Measurements from ENCODE around the gene FOXJ2. TPM values are rescaled to one million over a fixed set of nuclear protein-coding genes. Genes with fewer than 3 reads are reported as not detected.
"Not testable (repeated sequence)": the region's sequence is repeated elsewhere in the genome, so short reads cannot be mapped to it uniquely, and the experiment has no call there.

The FOXJ2 gene
- total RNA-seq, 4 donors from 2014 or later: 7.4 to 37.7 (median 10.8) TPM

GRCh38 chr12:8088574-8088973 is 56.1 kb downstream of the FOXJ2 start:
- no peak for DNase-seq
- H3K9me3 ChIP-seq: no peaks in the 10 kb centered on the region
- H3K4me1 ChIP-seq: no peaks in the 10 kb centered on the region
- H3K4me3 ChIP-seq: no peak overlapping the region
- no peak overlapping the region for H3K27ac ChIP-seq
- no peaks in the 10 kb centered on the region for H3K36me3 ChIP-seq
- TF ChIP-seq CTCF (IDR thresholded peaks at IDR 0.05) (no peak), POLR2A (IDR thresholded peaks at IDR 0.05) (no peak)
- no peaks in the 10 kb centered on the region for H3K27me3 ChIP-seq
- intact Hi-C loops (cut with DNase I; ENCODE audit: low total_unique reads): no loop called here

GRCh38 chr12:8089277-8089676 is 56.8 kb downstream of the FOXJ2 start:
- H3K9me3 ChIP-seq; H3K36me3 ChIP-seq; H3K27ac ChIP-seq; intact Hi-C loops (cut with DNase I; ENCODE audit: low total_unique reads); H3K27me3 ChIP-seq; H3K4me3 ChIP-seq; H3K4me1 ChIP-seq; DNase-seq: not testable (repeated sequence)

DNA sequence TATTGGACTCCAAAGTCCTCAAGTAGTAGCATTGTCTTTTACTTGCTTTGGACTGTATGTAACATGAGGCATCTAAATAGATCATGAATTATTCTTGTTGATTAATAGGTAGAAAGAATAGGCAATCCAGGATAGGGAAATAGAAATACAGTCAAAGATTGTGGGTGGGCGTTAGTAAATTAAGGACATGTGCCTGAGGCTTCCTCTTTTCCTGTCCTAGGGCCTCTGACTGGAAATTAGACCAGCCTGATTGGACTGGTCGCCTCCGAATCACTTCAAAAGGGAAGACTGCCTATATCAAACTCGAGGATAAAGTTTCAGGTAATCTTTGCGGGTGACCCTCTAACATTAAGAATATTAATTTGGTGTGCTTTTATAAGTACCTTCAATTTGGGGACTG is 57.2 kb downstream of the FOXJ2 start:
- DNase-seq: no peak
- Histone ChIP-seq H3K36me3 (no peaks in the 10 kb centered on the region), H3K4me3 (no peak overlapping the region), H3K27ac (no peak overlapping the region), H3K9me3 (no peaks in the 10 kb centered on the region), H3K4me1 (no peaks in the 10 kb centered on the region), H3K27me3 (no peaks in the 10 kb centered on the region)
- TF ChIP-seq CTCF (IDR thresholded peaks at IDR 0.05): no peak
- TF ChIP-seq POLR2A (IDR thresholded peaks at IDR 0.05): no peak
- intact Hi-C loops (cut with DNase I; ENCODE audit: low total_unique reads): no loop called here

GRCh38 chr12:8093291-8093690 is 60.8 kb downstream of the FOXJ2 start:
- Histone ChIP-seq H3K4me3 (no peak overlapping the region), H3K9me3 (no peaks in the 10 kb centered on the region), H3K36me3 (no peaks in the 10 kb centered on the region), H3K4me1 (no peaks in the 10 kb centered on the region), H3K27me3 (no peaks in the 10 kb centered on the region), H3K27ac (no peak overlapping the region)
- no peak for TF ChIP-seq POLR2A (IDR thresholded peaks at IDR 0.05)
- no peak for TF ChIP-seq CTCF (IDR thresholded peaks at IDR 0.05)
- intact Hi-C loops (cut with DNase I; ENCODE audit: low total_unique reads): no loop called here
- no peak for DNase-seq

DNA sequence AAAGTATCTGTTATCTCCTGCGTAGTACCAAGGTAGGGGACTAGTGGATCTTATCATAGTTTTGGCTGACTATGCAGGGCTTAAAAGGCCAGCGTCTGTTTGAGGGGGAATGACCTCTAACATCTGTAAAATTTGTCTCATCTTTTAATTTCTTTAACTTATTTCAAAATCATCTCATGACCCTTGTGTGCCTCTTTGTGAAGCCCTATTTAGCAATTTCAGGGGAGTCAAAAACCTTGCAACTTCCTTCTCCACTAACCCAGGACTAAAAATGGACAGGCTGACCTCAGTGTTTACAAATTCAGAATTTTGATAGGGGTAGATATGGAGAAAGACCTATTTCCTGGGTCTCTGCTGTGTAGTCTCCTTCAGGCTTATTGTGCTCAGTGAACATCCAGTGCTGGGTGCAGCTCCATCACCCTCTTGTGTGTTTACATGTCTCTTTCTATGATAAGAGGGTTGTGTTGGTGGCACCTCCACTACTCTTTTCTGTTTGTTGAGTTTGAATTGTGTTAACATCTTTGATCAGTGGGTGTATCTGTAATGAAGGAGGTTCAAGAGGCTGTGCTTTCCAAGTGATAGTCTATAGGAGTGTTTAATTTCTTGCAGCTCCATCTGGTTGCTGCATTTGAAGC is 63.9 kb downstream of the FOXJ2 start:
- TF ChIP-seq POLR2A (IDR thresholded peaks at IDR 0.05) (no peak), CTCF (IDR thresholded peaks at IDR 0.05) (no peak)

DNA sequence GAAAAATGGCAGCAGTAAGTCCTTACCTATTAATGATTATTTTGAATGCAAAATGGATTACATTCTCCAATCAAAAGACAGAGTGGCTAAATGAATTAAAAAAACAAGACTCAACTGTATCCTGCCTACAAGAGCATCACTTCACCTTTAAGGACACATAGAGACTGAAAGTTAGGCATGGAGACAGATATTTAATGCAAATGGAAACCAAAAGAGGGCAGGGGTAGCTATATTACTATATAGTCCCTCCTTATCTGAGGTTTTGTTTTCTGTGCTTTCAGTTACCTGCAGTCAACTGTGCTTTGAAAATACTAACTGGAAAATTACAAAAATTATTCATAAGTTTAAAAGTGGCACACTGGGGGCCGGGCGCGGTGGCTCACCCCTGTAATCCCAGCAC is 66.7 kb downstream of the FOXJ2 start:
- intact Hi-C loops (cut with DNase I; ENCODE audit: low total_unique reads): no loop called here
- Histone ChIP-seq H3K4me1 (no peaks in the 10 kb centered on the region), H3K27ac (no peak overlapping the region), H3K36me3 (no peaks in the 10 kb centered on the region), H3K27me3 (no peaks in the 10 kb centered on the region), H3K4me3 (no peak overlapping the region), H3K9me3 (no peaks in the 10 kb centered on the region)
- no peak for TF ChIP-seq POLR2A (IDR thresholded peaks at IDR 0.05)
- TF ChIP-seq CTCF (IDR thresholded peaks at IDR 0.05): no peak
- no peak for DNase-seq

More for the DNA sequence above, 63.9 kb downstream of the FOXJ2 start:
- no peak for DNase-seq
- Histone ChIP-seq H3K27ac (no peak overlapping the region), H3K9me3 (no peaks in the 10 kb centered on the region), H3K4me1 (no peaks in the 10 kb centered on the region), H3K4me3 (no peak overlapping the region), H3K27me3 (no peaks in the 10 kb centered on the region), H3K36me3 (no peaks in the 10 kb centered on the region)
- intact Hi-C loops (cut with DNase I; ENCODE audit: low total_unique reads): no loop called here

Data from uterus (tissue), 4 donors.